ENCODE data around the gene TMEM14A. TPM values are rescaled to one million over a fixed set of nuclear protein-coding genes. Genes with fewer than 3 reads are reported as not detected.

Gene TMEM14A
- total and polyA plus RNA-seq, 9 of the 15 experiments (the other 6 are each of a cell fraction or from before 2014, with no cell fraction given): 3.5 to 43.3 (median 8.5) TPM

- TF ChIP-seq TCF3 (CRISPR knock-in tag; IDR thresholded peaks at IDR 0.05): peak; percentile 64
- TF ChIP-seq SMARCE1 (IDR thresholded peaks at IDR 0.05): peak; percentile 84
- peak; percentile 34; the same call in 1 of the 2 replicates for TF ChIP-seq CREM (IDR thresholded peaks at IDR 0.05; ENCODE audit: low read depth)
Measured at GRCh38 chr6:52725535-52726192, 54.8 kb downstream of the TMEM14A start (continued).

GRCh38 chr6:52726193-52726542 lies 55.3 kb downstream of the TMEM14A start:
- 41% methylated on average over 2 of the region's 2 CpGs for WGBS (ENCODE audit: insufficient coverage, low coverage, missing lambda C conversion rate)
- no peaks in the 10 kb centered on the region for H3K79me2 ChIP-seq (ENCODE audit: control insufficient read depth, insufficient read depth, low read length)
- H3K9ac ChIP-seq (ENCODE audit: insufficient read depth in 1 of 2, low read depth in 2 of 2, low read length in 2 of 2): no peak overlapping the region
- H3K4me1 ChIP-seq (replicated peaks in 1 of 2; ENCODE audit: control insufficient read depth in 2 of 2, insufficient read depth in 2 of 2, low read length in 2 of 2): peaks cover 14 to 32% of the 10 kb centered on the region in 2 experiments
- H3K9me3 ChIP-seq (replicated peaks; ENCODE audit: control insufficient read depth, insufficient read depth, low read depth, low read length): no peaks in the 10 kb centered on the region
- DNase-seq (ENCODE audit: extremely low read depth in 1 of 4, low spot score in 3 of 4) (no peak), ATAC-seq (no peak), FAIRE-seq (no peak)
- H3K9me1 ChIP-seq (ENCODE audit: control insufficient read depth, insufficient read depth, low read length): no peaks in the 10 kb centered on the region
- H3K27ac ChIP-seq (ENCODE audit: extremely low read depth, low read depth, low read length): peak overlapping the region; percentile 52; the same call in 1 of the 3 replicates
- H2AFZ ChIP-seq (ENCODE audit: low read depth, low read length): peak overlapping the region; percentile 88
- in situ Hi-C loops (cut with MboI): loop anchor here (10.0 kb wide), 1 partner anchor 329 kb away; no protein-coding TSS in a partner anchor
- intact Hi-C loops (cut with micrococcal nuclease): loop anchor here (10.0 kb wide), 1 partner anchor 269 kb away; the partner anchor contains the start of gene GSTA4
- BruUV-seq (replicated peaks): no TSS peak
- H4K20me1 ChIP-seq (replicated peaks; ENCODE audit: control insufficient read depth, insufficient read depth, low read length): no peaks in the 10 kb centered on the region
- ChIA-PET CTCF (ENCODE audit: low intra/inter-chr PET ratio) (no interaction called here), POLR2A (no interaction called here)
- H3K4me3 ChIP-seq: no peak overlapping the region
- no peaks in the 10 kb centered on the region for H3K36me3 ChIP-seq (ENCODE audit: control insufficient read depth, insufficient read depth, low read length)
- H3K27me3 ChIP-seq (ENCODE audit: control insufficient read depth in 2 of 2, insufficient read depth in 2 of 2, low read length in 2 of 2): no peaks in the 10 kb centered on the region
- TF ChIP-seq ZBTB33 (CRISPR knock-in tag; IDR thresholded peaks at IDR 0.05) (no peak), GABPB1 (CRISPR knock-in tag; IDR thresholded peaks at IDR 0.05) (no peak), CBX2 (IDR thresholded peaks at IDR 0.05; ENCODE audit: insufficient read depth, low read length, poor library complexity, severe bottlenecking) (no peak), ZNF764 (CRISPR knock-in tag; IDR thresholded peaks at IDR 0.05; ENCODE audit: low read depth) (no peak), PML (IDR thresholded peaks at IDR 0.05; ENCODE audit: low read length) (no peak), CREB1 (IDR thresholded peaks at IDR 0.05) (no peak), CREB1 (CRISPR knock-in tag; IDR thresholded peaks at IDR 0.05) (no peak)
- no peak overlapping the region for H3K4me2 ChIP-seq (ENCODE audit: insufficient read depth, low read length)

Measured in K562 (cell line).